Fibroblast of pulmonary artery (primary cell): Measurements from ENCODE around the gene PDE4D.
"Not testable (repeated sequence)": the region's sequence is repeated elsewhere in the genome, so short reads cannot be mapped to it uniquely, and the experiment has no call there.

Experiments used
- DNase-seq: peaks from one replicate; pipeline ENCODE4 v3.0.0-alpha.2; 2010; ENCODE audit warnings: low read depth
- H3K4me3 ChIP-seq: replicated peaks from 2 replicates; pipeline ENCODE4 v1.5.1; 2011; ENCODE audit warnings: low read depth, mild to moderate bottlenecking, control low read depth, low read length, moderate library complexity
- CTCF ChIP-seq: IDR thresholded peaks from 2 replicates; pipeline ENCODE4 v1.5.1; 2011; ENCODE audit warnings: mild to moderate bottlenecking, control low read depth, low read length, inconsistent platforms; ENCODE audit errors: missing control alignments

PDE4D gene

GRCh38 chr5:59467969-59468368 is 425.6 kb downstream of the PDE4D start:
- no peak overlapping the region for H3K4me3 ChIP-seq
- no peak for DNase-seq
- TF ChIP-seq CTCF: no peak

GRCh38 chr5:59466271-59466670 is 427.3 kb downstream of the PDE4D start:
- TF ChIP-seq CTCF: no peak
- H3K4me3 ChIP-seq: no peak overlapping the region
- DNase-seq: no peak

GRCh38 chr5:59464969-59465368 is 428.6 kb downstream of the PDE4D start:
- no peak overlapping the region for H3K4me3 ChIP-seq
- no peak for DNase-seq
- TF ChIP-seq CTCF: no peak

- not testable (repeated sequence) for H3K4me3 ChIP-seq, DNase-seq
Observed at GRCh38 chr5:59463618-59464166, 429.8 kb downstream of the PDE4D start.

GRCh38 chr5:59462956-59463355 is 430.6 kb downstream of the PDE4D start:
- TF ChIP-seq CTCF: no peak
- no peak for DNase-seq
- no peak overlapping the region for H3K4me3 ChIP-seq

- TF ChIP-seq CTCF: no peak
- H3K4me3 ChIP-seq: no peak overlapping the region
- DNase-seq: no peak
Observed at GRCh38 chr5:59460368-59461153, 433.0 kb downstream of the PDE4D start.

GRCh38 chr5:59458966-59459729 is 434.4 kb downstream of the PDE4D start:
- no peak overlapping the region for H3K4me3 ChIP-seq
- DNase-seq: no peak
- no peak for TF ChIP-seq CTCF
